ENCODE measurements around the gene MRPS15.

- TF ChIP-seq CTCF (conservative IDR thresholded peaks at IDR 0.05 in 1 of 2, IDR thresholded peaks at IDR 0.05 in 1 of 2; ENCODE audit: extremely low read depth in 1 of 2, insufficient read depth in 1 of 2, low read depth in 1 of 2, low read length in 2 of 2) (no peak), EZH2 (IDR thresholded peaks at IDR 0.05; ENCODE audit: borderline replicate concordance, low read length) (no peak)
These were observed 25.5 kb downstream of the MRPS15 start for GRCh38 chr1:36438715-36439114.

All from mammary epithelial cell (primary cell).